Body of pancreas (tissue), 4 donors: ENCODE results near the gene ORAI2.

Source experiments
- CTCF ChIP-seq, 7 experiments: fragments of 450-650 bp in 4 of 7; fragments of 200-600 bp in 3 of 7; sonication (generic) in 3 of 7; IDR thresholded peaks; one replicate each; pipeline ENCODE4 v1.5.1; 2016 to 2019; ENCODE audit warnings: antibody characterized with exemption in 7 of 7
- POLR2A ChIP-seq, 3 donors: fragments of 450-650 bp; IDR thresholded peaks; one replicate each; pipeline ENCODE4 v1.6.1; 2016; ENCODE audit warnings: antibody characterized with exemption in 3 of 3, mild to moderate bottlenecking in 2 of 3

GRCh38 chr7:102433219-102434038, at the start of gene ORAI2:
- TF ChIP-seq CTCF (IDR thresholded peaks at IDR 0.05) (no peak), POLR2A (IDR thresholded peaks at IDR 0.05) (peak in 1 of 3 donors; percentile 8)
